GM23338 (cell line): ENCODE results near the gene ADAT3. TPM values are rescaled to one million over a fixed set of nuclear protein-coding genes. Genes with fewer than 3 reads are reported as not detected.

ENCODE experiments used
- ATAC-seq: fragments of 200-7000 bp; cut with Tn5 transposase; 3 replicates; pipeline ENCODE4 v1.9.1; 2020
- DNase-seq: peaks from one replicate; pipeline ENCODE4 v3.0.0-alpha.2; 2015; ENCODE audit warnings: low spot score
- H2AFZ ChIP-seq: fragments of 200-600 bp; sonication (generic); 2 replicates; pipeline ENCODE4 v1.8.0; 2016; ENCODE audit warnings: antibody characterized with exemption, mild to moderate bottlenecking, moderate library complexity
- H3F3A ChIP-seq: fragments of 200-600 bp; sonication (generic); replicated peaks from 2 replicates; pipeline ENCODE4 v1.8.0; 2017; ENCODE audit warnings: antibody characterized with exemption, mixed run types, low read depth
- H3K27ac ChIP-seq: fragments of 200-600 bp; sonication (generic); 2 replicates; pipeline ENCODE4 v1.6.1; 2016; ENCODE audit warnings: low read depth
- H3K27me3 ChIP-seq: fragments of 200-600 bp; sonication (generic); 2 replicates; pipeline ENCODE4 v1.8.0; 2016; ENCODE audit warnings: mild to moderate bottlenecking, mixed run types, moderate library complexity; ENCODE audit not compliant: insufficient read depth
- H3K36me3 ChIP-seq: fragments of 200-600 bp; sonication (generic); 2 replicates; pipeline ENCODE4 v1.8.0; 2016; ENCODE audit warnings: mild to moderate bottlenecking; ENCODE audit not compliant: insufficient read depth
- H3K4me1 ChIP-seq: fragments of 200-600 bp; sonication (generic); 2 replicates; pipeline ENCODE4 v1.8.0; 2016; ENCODE audit warnings: mild to moderate bottlenecking, moderate library complexity; ENCODE audit not compliant: insufficient read depth
- H3K4me2 ChIP-seq: fragments of 200-600 bp; sonication (generic); 2 replicates; pipeline ENCODE4 v1.7.1; 2017; ENCODE audit warnings: mixed run types
- H3K4me3 ChIP-seq: fragments of 200-600 bp; sonication (generic); 2 replicates; pipeline ENCODE4 v1.6.1; 2016; ENCODE audit warnings: mixed run types
- H3K79me2 ChIP-seq: fragments of 200-600 bp; sonication (generic); replicated peaks from 2 replicates; pipeline ENCODE4 v1.8.0; 2017; ENCODE audit warnings: mild to moderate bottlenecking; ENCODE audit not compliant: insufficient read depth
- H3K9me2 ChIP-seq: fragments of 200-600 bp; sonication (generic); 2 replicates; pipeline ENCODE4 v1.8.0; 2017; ENCODE audit not compliant: insufficient read depth
- H4K20me1 ChIP-seq: fragments of 200-600 bp; sonication (generic); replicated peaks from 2 replicates; pipeline ENCODE4 v1.8.0; 2017; ENCODE audit warnings: mild to moderate bottlenecking; ENCODE audit not compliant: insufficient read depth
- H3K27ac Mint-ChIP-seq: 2 replicates; pipeline ENCODE4 v1.8.0; 2020; ENCODE audit warnings: inconsistent platforms, mild to moderate bottlenecking, moderate library complexity, mixed read lengths
- H3K27me3 Mint-ChIP-seq: 3 replicates; pipeline ENCODE4 v1.8.0; 2022; ENCODE audit warnings: low read depth, mild to moderate bottlenecking, moderate library complexity, mixed read lengths, inconsistent platforms; ENCODE audit not compliant: insufficient read depth, poor library complexity
- H3K36me3 Mint-ChIP-seq: 3 replicates; pipeline ENCODE4 v1.8.0; 2021; ENCODE audit warnings: low read depth, mild to moderate bottlenecking, inconsistent platforms, moderate library complexity, mixed read lengths
- H3K4me1 Mint-ChIP-seq: 3 replicates; pipeline ENCODE4 v1.8.0; 2020; ENCODE audit warnings: mild to moderate bottlenecking, inconsistent platforms, mixed read lengths
- H3K4me3 Mint-ChIP-seq: 3 replicates; pipeline ENCODE4 v1.8.0; 2021; ENCODE audit warnings: moderate library complexity, mild to moderate bottlenecking, inconsistent platforms, mixed read lengths
- H3K9me3 Mint-ChIP-seq: 3 replicates; pipeline ENCODE4 v1.8.0; 2020; ENCODE audit warnings: moderate library complexity, mild to moderate bottlenecking, inconsistent platforms, mixed read lengths
- CREB1 ChIP-seq: fragments of 250-450 bp; sonication (Bioruptor Pico); IDR thresholded peaks from 2 replicates; pipeline ENCODE4 v1.5.0; 2020; ENCODE audit warnings: low read depth, mild to moderate bottlenecking, moderate library complexity
- CTCF ChIP-seq, 2 experiments: fragments of 200-600 bp in 1 of 2; sonication (generic) in 1 of 2; conservative IDR thresholded peaks; 2 replicates each; pipeline versions ENCODE4 v1.5.1 to v1.6.1; 2016 to 2017; ENCODE audit warnings: antibody characterized with exemption in 2 of 2, low read depth in 2 of 2, mild to moderate bottlenecking in 2 of 2, moderate library complexity in 1 of 2
- ETS1 ChIP-seq: IDR thresholded peaks from 2 replicates; pipeline ENCODE4 v1.6.1; 2016; ENCODE audit warnings: antibody characterized with exemption
- EZH2 ChIP-seq: fragments of 200-600 bp; sonication (generic); IDR thresholded peaks from one replicate; pipeline ENCODE4 v1.8.0; 2017; ENCODE audit warnings: antibody characterized with exemption, mild to moderate bottlenecking, low read depth; ENCODE audit not compliant: unreplicated experiment
- EZH2phosphoT487 ChIP-seq: fragments of 200-600 bp; sonication (generic); IDR thresholded peaks from one replicate; pipeline ENCODE4 v1.8.1; 2018; ENCODE audit warnings: antibody characterized with exemption; ENCODE audit not compliant: unreplicated experiment
- JUNB ChIP-seq: IDR thresholded peaks from one replicate; pipeline ENCODE4 v1.6.1; 2016; ENCODE audit warnings: antibody characterized with exemption; ENCODE audit not compliant: unreplicated experiment
- NANOG ChIP-seq: IDR thresholded peaks from 2 replicates; pipeline ENCODE4 v1.6.1; 2016; ENCODE audit warnings: antibody characterized with exemption, borderline replicate concordance
- POLR2AphosphoS5 ChIP-seq: IDR thresholded peaks from 2 replicates; pipeline ENCODE4 v1.6.1; 2016; ENCODE audit warnings: antibody characterized with exemption, low read depth
- REST ChIP-seq: IDR thresholded peaks from one replicate; pipeline ENCODE4 v1.6.1; 2018; ENCODE audit warnings: antibody characterized with exemption; ENCODE audit not compliant: unreplicated experiment
- STAT1 ChIP-seq: IDR thresholded peaks from one replicate; pipeline ENCODE4 v1.6.1; 2016; ENCODE audit warnings: antibody characterized with exemption; ENCODE audit not compliant: unreplicated experiment
- ZNF114 ChIP-seq: fragments of 250-450 bp; sonication (Bioruptor Pico); IDR thresholded peaks from 2 replicates; pipeline ENCODE4 v1.5.0; 2020; ENCODE audit warnings: mild to moderate bottlenecking, moderate library complexity
- ZNF331 ChIP-seq: fragments of 250-450 bp; sonication (Bioruptor Pico); IDR thresholded peaks from 2 replicates; pipeline ENCODE4 v1.5.0; 2020; ENCODE audit warnings: low read depth, mild to moderate bottlenecking, moderate library complexity
- ZNF462 ChIP-seq: fragments of 250-450 bp; sonication (Bioruptor Pico); IDR thresholded peaks from 2 replicates; pipeline ENCODE4 v1.5.0; 2020; ENCODE audit warnings: mild to moderate bottlenecking, moderate library complexity
- polyA plus RNA-seq: library from polyadenylated mRNA; unstranded; fragments of >200 nt; fragmentation: Nextera tagmentation; extraction: Ambion mirVana; gene quantifications from 2 replicates; pipeline ENCODE4 v1.2.1, GENCODE V29; 2016
- total RNA-seq: library from RNA; depleted of rRNA; stranded (reverse); fragments of >200 nt; shearing (Covaris generic); gene quantifications from 2 replicates; pipeline ENCODE4 v1.2.3, GENCODE V29; 2014

The ADAT3 gene
- total and polyA plus RNA-seq, 2 experiments from 2014 or later, result 7.9 to 12.4 TPM

- Histone ChIP-seq H3K27ac (no peak overlapping the region), H4K20me1 (peaks cover 26% of the 10 kb centered on the region)
- no peaks in the 10 kb centered on the region; the same call in 1 of the 3 replicates for H3K36me3 Mint-ChIP-seq
These were observed 37.8 kb downstream of the ADAT3 start for GRCh38 chr19:1942934-1943555.

More at GRCh38 chr19:1942934-1943555, 37.8 kb downstream of the ADAT3 start:
- peaks cover 10% of the 10 kb centered on the region for H3F3A ChIP-seq
- peak overlapping the region; percentile 90 for H3K4me3 ChIP-seq
- H3K36me3 ChIP-seq, result no peaks in the 10 kb centered on the region
- H3K4me2 ChIP-seq, result peak overlapping the region; percentile 92
- Mint-ChIP-seq H3K27me3 (peaks cover 20% of the 10 kb centered on the region), H3K9me3 (no peaks in the 10 kb centered on the region), H3K4me3 (peak overlapping the region; percentile 95), H3K27ac (peak overlapping the region; percentile 53; the same call in 1 of the 2 replicates), H3K4me1 (peaks cover 20% of the 10 kb centered on the region)
- no peak overlapping the region for H2AFZ ChIP-seq
- peaks cover 18% of the 10 kb centered on the region for H3K4me1 ChIP-seq
- no peak for DNase-seq
- no peaks in the 10 kb centered on the region for H3K9me2 ChIP-seq
- peak; percentile 6 for ATAC-seq
- H3K27me3 ChIP-seq, result no peaks in the 10 kb centered on the region
- peaks cover 63% of the 10 kb centered on the region for H3K79me2 ChIP-seq
- TF ChIP-seq REST (no peak), ETS1 (no peak), ZNF462 (CRISPR knock-in tag) (no peak), EZH2 (no peak), NANOG (no peak), STAT1 (no peak), POLR2AphosphoS5 (no peak), ZNF114 (CRISPR knock-in tag) (no peak), ZNF331 (CRISPR knock-in tag) (no peak), CREB1 (CRISPR knock-in tag) (no peak), EZH2phosphoT487 (no peak), CTCF (conservative IDR thresholded peaks at IDR 0.05; ENCODE audit: low read depth in 2 of 2) (no peak), JUNB (no peak)
